GM12878 (cell line): Measurements from ENCODE around the gene ATP2A1. TPM values are rescaled to one million over a fixed set of nuclear protein-coding genes. Genes with fewer than 3 reads are reported as not detected.

ENCODE experiments used
- ATAC-seq: fragments of 200-7000 bp; cut with Tn5 transposase; 3 replicates; pipeline ENCODE4 v1.9.1; 2020; ENCODE audit warnings: mild to moderate bottlenecking, moderate library complexity
- BruUV-seq: library from RNA; stranded (reverse); fragments of 400-500 nt; replicated peaks from 2 replicates; lab custom pipeline; 2021; lab: Mats Ljungman, UMichigan
- CTCF ChIA-PET: fragments of 300-600 bp; sonication (Branson Sonifier 250); formaldehyde crosslinking; extraction: SDS; loops from one replicate; lab custom pipeline; 2021; ENCODE audit warnings: inconsistent platforms; lab: Yijun Ruan, JAX
- POLR2A ChIA-PET: fragments of 350-600 bp; formaldehyde crosslinking; extraction: SDS; loops from one replicate; lab custom pipeline; 2021; ENCODE audit warnings: inconsistent platforms; lab: Charles Lee
- RAD21 ChIA-PET: fragments of 300-600 bp; sonication (Branson Sonifier 250); formaldehyde crosslinking; loops from one replicate; lab custom pipeline; 2023; ENCODE audit warnings: antibody characterized with exemption; ENCODE audit not compliant: unreplicated experiment; lab: Charles Lee
- SMC1A ChIA-PET: fragments of 300-600 bp; sonication (Branson Sonifier 250); formaldehyde crosslinking; loops from one replicate; lab custom pipeline; 2023; ENCODE audit not compliant: unreplicated experiment, uncharacterized antibody; lab: Charles Lee
- DNase-seq: peaks from one replicate; pipeline ENCODE4 v3.0.0-alpha.2; 2011; ENCODE audit warnings: low read depth, low spot score
- FAIRE-seq: peaks from 3 replicates; lab custom pipeline; 2011; peaks lifted over from hg19 to GRCh38; lab: Jason Lieb, UNC
- H2AFZ ChIP-seq: 2 replicates; pipeline ENCODE4 v1.6.0; 2011; ENCODE audit warnings: low read depth, low read length, control low read depth; ENCODE audit not compliant: control insufficient read depth
- H3K27ac ChIP-seq: 2 replicates; pipeline ENCODE4 v1.5.1; 2011; ENCODE audit warnings: control low read depth; ENCODE audit not compliant: control insufficient read depth, insufficient read depth
- H3K27me3 ChIP-seq, 2 experiments: replicated peaks in 1 of 2; 2 replicates each; pipeline versions ENCODE4 v1.6.0 to v1.6.1; 2011; ENCODE audit warnings: low read length in 1 of 2; ENCODE audit not compliant: control insufficient read depth in 2 of 2, insufficient read depth in 2 of 2
- H3K36me3 ChIP-seq, 2 experiments: 2 replicates each; pipeline ENCODE4 v1.5.1; 2011; ENCODE audit warnings: low read length in 1 of 2; ENCODE audit not compliant: control insufficient read depth in 2 of 2, insufficient read depth in 2 of 2
- H3K4me1 ChIP-seq: 2 replicates; pipeline ENCODE4 v1.6.1; 2011; ENCODE audit warnings: mild to moderate bottlenecking, low read length, moderate library complexity, mixed read lengths; ENCODE audit not compliant: control insufficient read depth, insufficient read depth
- H3K4me2 ChIP-seq: 2 replicates; pipeline ENCODE4 v1.6.0; 2011; ENCODE audit warnings: control low read depth; ENCODE audit not compliant: control insufficient read depth, insufficient read depth
- H3K4me3 ChIP-seq: fragments of 200-600 bp; sonication (generic); 2 replicates; pipeline ENCODE4 v1.5.1; 2016
- H3K79me2 ChIP-seq: 2 replicates; pipeline ENCODE4 v1.6.0; 2011; ENCODE audit warnings: low read length; ENCODE audit not compliant: control insufficient read depth, insufficient read depth
- H3K9ac ChIP-seq: 2 replicates; pipeline ENCODE4 v1.8.0; 2011; ENCODE audit warnings: low read length, control low read depth, mixed read lengths; ENCODE audit not compliant: control insufficient read depth, insufficient read depth
- H3K9me3 ChIP-seq: replicated peaks from 3 replicates; pipeline ENCODE4 v1.5.1; 2011; ENCODE audit warnings: mild to moderate bottlenecking, low read length; ENCODE audit not compliant: control insufficient read depth, insufficient read depth
- H4K20me1 ChIP-seq: 2 replicates; pipeline ENCODE4 v1.6.0; 2011; ENCODE audit not compliant: control insufficient read depth, insufficient read depth
- CREB1 ChIP-seq: IDR thresholded peaks from 2 replicates; pipeline ENCODE4 v1.6.1; 2012; ENCODE audit warnings: low read depth, mild to moderate bottlenecking, inconsistent platforms
- DPF2 ChIP-seq: fragments of 450-650 bp; IDR thresholded peaks from 2 replicates; pipeline ENCODE4 v1.6.1; 2017; ENCODE audit warnings: mild to moderate bottlenecking
- GABPA ChIP-seq: IDR thresholded peaks from 2 replicates; pipeline ENCODE4 v1.6.1; 2014; ENCODE audit warnings: antibody characterized with exemption, low read depth, mild to moderate bottlenecking, inconsistent platforms
- JUND ChIP-seq: IDR thresholded peaks from 2 replicates; pipeline ENCODE4 v1.6.1; 2012; ENCODE audit warnings: low read depth, mild to moderate bottlenecking, low read length, improper control_type of control experiment, moderate library complexity
- NFYB ChIP-seq: IDR thresholded peaks from 2 replicates; pipeline ENCODE4 v1.6.1; 2011; ENCODE audit warnings: low read depth, mild to moderate bottlenecking, low read length, improper control_type of control experiment, moderate library complexity; ENCODE audit not compliant: insufficient read depth
- PAX5 ChIP-seq: IDR thresholded peaks from 2 replicates; pipeline ENCODE4 v1.6.1; 2011; ENCODE audit warnings: low read depth, low read length, borderline replicate concordance
- PAX8 ChIP-seq: fragments of 450-650 bp; IDR thresholded peaks from 2 replicates; pipeline ENCODE4 v1.6.1; 2017; ENCODE audit warnings: mild to moderate bottlenecking, moderate library complexity
- RAD51 ChIP-seq: fragments of 450-650 bp; IDR thresholded peaks from 2 replicates; pipeline ENCODE4 v1.6.1; 2016; ENCODE audit warnings: moderate library complexity, mild to moderate bottlenecking, inconsistent platforms
- SPI1 ChIP-seq: IDR thresholded peaks from 2 replicates; pipeline ENCODE4 v1.6.1; 2011; ENCODE audit warnings: low read depth, mild to moderate bottlenecking, low read length, moderate library complexity, borderline replicate concordance; ENCODE audit not compliant: insufficient read depth
- SRF ChIP-seq, 2 experiments: IDR thresholded peaks; 2 replicates each; pipeline ENCODE4 v1.6.1; 2011; ENCODE audit warnings: low read depth in 2 of 2, low read length in 2 of 2, mild to moderate bottlenecking in 1 of 2, moderate library complexity in 1 of 2
- TCF7 ChIP-seq: IDR thresholded peaks from 2 replicates; pipeline ENCODE4 v1.6.1; 2014; ENCODE audit warnings: antibody characterized with exemption, borderline replicate concordance
- WGBS: methylation state at CpG from one replicate; pipeline ENCODE4 v1.1.6; 2016; ENCODE audit warnings: low lambda C conversion rate; ENCODE audit not compliant: insufficient replicate concordance, insufficient coverage; ENCODE audit errors: missing lambda C conversion rate; 5-methylcytosine and 5-hydroxymethylcytosine counted together
- in situ Hi-C: fragments of 300-500 bp; cut with MboI; formaldehyde crosslinking; loops from 9 replicates; pipeline ENCODE4 v1.14.3; 2018; ENCODE audit warnings: mixed read lengths
- intact Hi-C: fragments of 100-400 bp; cut with micrococcal nuclease; formaldehyde crosslinking; loops from one replicate; pipeline ENCODE4 v1.14.2; 2022; ENCODE audit not compliant: unreplicated experiment
- polyA plus RNA-seq, 11 experiments: library from polyadenylated mRNA; depleted of rRNA in 4 of 11; unstranded in 6 of 11; stranded (reverse) in 5 of 11; fragments of >200 nt; fragmentation: Nextera tagmentation in 4 of 11; fragmentation: Illumina TruSeq in 1 of 11; extraction: Ambion mirVana in 4 of 11; extraction: Trizol in 1 of 11; gene quantifications; 1 replicate in 1 of 11; 2 replicates in 10 of 11; pipeline versions ENCODE4 v1.2.1 to v1.2.3, GENCODE V29; 2011 to 2016; ENCODE audit warnings: inconsistent platforms in 2 of 11, missing spikeins in 2 of 11, low read depth in 1 of 11
- total RNA-seq, 4 experiments: library from RNA; depleted of rRNA in 3 of 4; stranded (reverse); fragments of >200 nt in 3 of 4; fragmentation: Illumina TruSeq in 1 of 4; extraction: Trizol in 1 of 4; gene quantifications; 2 replicates each; pipeline versions ENCODE4 v1.2.1 to v1.2.3, GENCODE V29; 2013 to 2021
- TF ChIP-seq, protein P1 (sequence below): fragments of 450-650 bp; IDR thresholded peaks from 2 replicates; pipeline ENCODE4 v1.6.1; 2017; ENCODE audit warnings: low read depth, mild to moderate bottlenecking, moderate library complexity
- TF ChIP-seq, protein P2 (sequence below): fragments of 450-650 bp; IDR thresholded peaks from 2 replicates; pipeline ENCODE4 v1.6.1; 2017; ENCODE audit warnings: mild to moderate bottlenecking, moderate library complexity
- TF ChIP-seq, protein P3 (sequence below): fragments of 450-650 bp; IDR thresholded peaks from 2 replicates; pipeline ENCODE4 v1.6.1; 2018; ENCODE audit warnings: borderline replicate concordance, mild to moderate bottlenecking; ENCODE audit not compliant: partially characterized antibody

Gene ATP2A1
- total and polyA plus RNA-seq, 10 of the 15 experiments (the other 5 are each of a cell fraction or from before 2014, with no cell fraction given), result 0.13 to 1.7 (median 0.88) TPM

DNA sequence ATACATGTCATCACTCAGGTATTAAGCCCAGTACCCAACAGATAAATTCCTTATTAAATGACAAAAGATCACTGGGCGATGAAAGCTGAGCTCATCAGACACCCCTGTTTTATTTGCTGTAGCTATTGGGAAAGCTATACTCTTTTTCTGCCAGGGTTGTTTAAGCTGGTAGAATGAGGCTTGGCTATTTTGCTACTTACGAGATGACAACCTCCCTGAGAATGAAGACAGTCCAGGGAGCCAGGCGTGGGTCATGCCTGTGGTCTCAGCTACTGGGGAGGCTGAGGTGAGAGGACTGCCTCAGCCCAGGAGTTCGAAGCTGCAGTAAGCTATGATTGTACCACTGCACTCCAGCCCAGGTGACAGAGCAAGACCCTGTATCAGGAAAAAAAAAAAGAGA lies 19.0 kb upstream of the ATP2A1 start:
- FAIRE-seq, result no peak
- CTCF ChIA-PET, result interaction anchor here (0.6 to 1.9 kb wide), 4 partner anchors 12 to 88 kb away, joined by 3 to 13 read pairs (median 6); partner anchors contain the start of gene TUFM
- RAD21 ChIA-PET, result no interaction called here

More for the DNA sequence above, 19.0 kb upstream of the ATP2A1 start:
- H3K9me3 ChIP-seq, result no peaks in the 10 kb centered on the region
- no peak overlapping the region for H3K27ac ChIP-seq
- no peak overlapping the region for H2AFZ ChIP-seq
- ChIA-PET POLR2A (interaction anchor here (0.6 kb wide), 1 partner anchor 367 kb away, joined by 6 read pairs; the partner anchor contains the start of gene CLN3), SMC1A (interaction anchor here (1.0 to 2.7 kb wide), 3 partner anchors 11 to 85 kb away, joined by 5 to 13 read pairs (median 8); no protein-coding TSS in a partner anchor)
- intact Hi-C loops, result no loop called here
- peaks cover 25% of the 10 kb centered on the region for H3K79me2 ChIP-seq
- ATAC-seq (no peak), DNase-seq (no peak)
- peaks cover 5% of the 10 kb centered on the region for H3K4me1 ChIP-seq
- 95% methylated on average over 4 of the region's 4 CpGs for WGBS
- BruUV-seq, result no TSS peak
- no peak overlapping the region for H3K4me2 ChIP-seq
- no peaks in the 10 kb centered on the region for H3K27me3 ChIP-seq
- in situ Hi-C loops, result no loop called here
- no peak overlapping the region for H3K4me3 ChIP-seq
- no peaks in the 10 kb centered on the region for H3K36me3 ChIP-seq
- TF ChIP-seq, protein P1, sequence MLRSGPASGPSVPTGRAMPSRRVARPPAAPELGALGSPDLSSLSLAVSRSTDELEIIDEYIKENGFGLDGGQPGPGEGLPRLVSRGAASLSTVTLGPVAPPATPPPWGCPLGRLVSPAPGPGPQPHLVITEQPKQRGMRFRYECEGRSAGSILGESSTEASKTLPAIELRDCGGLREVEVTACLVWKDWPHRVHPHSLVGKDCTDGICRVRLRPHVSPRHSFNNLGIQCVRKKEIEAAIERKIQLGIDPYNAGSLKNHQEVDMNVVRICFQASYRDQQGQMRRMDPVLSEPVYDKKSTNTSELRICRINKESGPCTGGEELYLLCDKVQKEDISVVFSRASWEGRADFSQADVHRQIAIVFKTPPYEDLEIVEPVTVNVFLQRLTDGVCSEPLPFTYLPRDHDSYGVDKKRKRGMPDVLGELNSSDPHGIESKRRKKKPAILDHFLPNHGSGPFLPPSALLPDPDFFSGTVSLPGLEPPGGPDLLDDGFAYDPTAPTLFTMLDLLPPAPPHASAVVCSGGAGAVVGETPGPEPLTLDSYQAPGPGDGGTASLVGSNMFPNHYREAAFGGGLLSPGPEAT, result no peak
- TF ChIP-seq, protein P2, sequence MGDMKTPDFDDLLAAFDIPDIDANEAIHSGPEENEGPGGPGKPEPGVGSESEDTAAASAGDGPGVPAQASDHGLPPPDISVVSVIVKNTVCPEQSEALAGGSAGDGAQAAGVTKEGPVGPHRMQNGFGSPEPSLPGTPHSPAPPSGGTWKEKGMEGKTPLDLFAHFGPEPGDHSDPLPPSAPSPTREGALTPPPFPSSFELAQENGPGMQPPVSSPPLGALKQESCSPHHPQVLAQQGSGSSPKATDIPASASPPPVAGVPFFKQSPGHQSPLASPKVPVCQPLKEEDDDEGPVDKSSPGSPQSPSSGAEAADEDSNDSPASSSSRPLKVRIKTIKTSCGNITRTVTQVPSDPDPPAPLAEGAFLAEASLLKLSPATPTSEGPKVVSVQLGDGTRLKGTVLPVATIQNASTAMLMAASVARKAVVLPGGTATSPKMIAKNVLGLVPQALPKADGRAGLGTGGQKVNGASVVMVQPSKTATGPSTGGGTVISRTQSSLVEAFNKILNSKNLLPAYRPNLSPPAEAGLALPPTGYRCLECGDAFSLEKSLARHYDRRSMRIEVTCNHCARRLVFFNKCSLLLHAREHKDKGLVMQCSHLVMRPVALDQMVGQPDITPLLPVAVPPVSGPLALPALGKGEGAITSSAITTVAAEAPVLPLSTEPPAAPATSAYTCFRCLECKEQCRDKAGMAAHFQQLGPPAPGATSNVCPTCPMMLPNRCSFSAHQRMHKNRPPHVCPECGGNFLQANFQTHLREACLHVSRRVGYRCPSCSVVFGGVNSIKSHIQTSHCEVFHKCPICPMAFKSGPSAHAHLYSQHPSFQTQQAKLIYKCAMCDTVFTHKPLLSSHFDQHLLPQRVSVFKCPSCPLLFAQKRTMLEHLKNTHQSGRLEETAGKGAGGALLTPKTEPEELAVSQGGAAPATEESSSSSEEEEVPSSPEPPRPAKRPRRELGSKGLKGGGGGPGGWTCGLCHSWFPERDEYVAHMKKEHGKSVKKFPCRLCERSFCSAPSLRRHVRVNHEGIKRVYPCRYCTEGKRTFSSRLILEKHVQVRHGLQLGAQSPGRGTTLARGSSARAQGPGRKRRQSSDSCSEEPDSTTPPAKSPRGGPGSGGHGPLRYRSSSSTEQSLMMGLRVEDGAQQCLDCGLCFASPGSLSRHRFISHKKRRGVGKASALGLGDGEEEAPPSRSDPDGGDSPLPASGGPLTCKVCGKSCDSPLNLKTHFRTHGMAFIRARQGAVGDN, result no peak
- TF ChIP-seq JUND (no peak), SPI1 (no peak), TCF7 (no peak), PAX5 (no peak), RAD51 (no peak), PAX8 (no peak), NFYB (no peak), GABPA (no peak), DPF2 (no peak), SRF (IDR thresholded peaks at IDR 0.05; ENCODE audit: low read depth in 2 of 2, low read length in 2 of 2) (no peak), CREB1 (no peak)
- TF ChIP-seq, protein P3, sequence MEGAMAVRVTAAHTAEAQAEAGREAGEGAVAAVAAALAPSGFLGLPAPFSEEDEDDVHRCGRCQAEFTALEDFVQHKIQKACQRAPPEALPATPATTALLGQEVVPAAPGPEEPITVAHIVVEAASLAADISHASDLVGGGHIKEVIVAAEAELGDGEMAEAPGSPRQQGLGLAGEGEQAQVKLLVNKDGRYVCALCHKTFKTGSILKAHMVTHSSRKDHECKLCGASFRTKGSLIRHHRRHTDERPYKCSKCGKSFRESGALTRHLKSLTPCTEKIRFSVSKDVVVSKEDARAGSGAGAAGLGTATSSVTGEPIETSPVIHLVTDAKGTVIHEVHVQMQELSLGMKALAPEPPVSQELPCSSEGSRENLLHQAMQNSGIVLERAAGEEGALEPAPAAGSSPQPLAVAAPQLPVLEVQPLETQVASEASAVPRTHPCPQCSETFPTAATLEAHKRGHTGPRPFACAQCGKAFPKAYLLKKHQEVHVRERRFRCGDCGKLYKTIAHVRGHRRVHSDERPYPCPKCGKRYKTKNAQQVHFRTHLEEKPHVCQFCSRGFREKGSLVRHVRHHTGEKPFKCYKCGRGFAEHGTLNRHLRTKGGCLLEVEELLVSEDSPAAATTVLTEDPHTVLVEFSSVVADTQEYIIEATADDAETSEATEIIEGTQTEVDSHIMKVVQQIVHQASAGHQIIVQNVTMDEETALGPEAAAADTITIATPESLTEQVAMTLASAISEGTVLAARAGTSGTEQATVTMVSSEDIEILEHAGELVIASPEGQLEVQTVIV, result no peak
- H4K20me1 ChIP-seq, result no peaks in the 10 kb centered on the region
- no peak overlapping the region for H3K9ac ChIP-seq
